IMR-90 (cell line): Measurements from ENCODE around the gene EPN2.

Source experiments
- CTCF ChIP-seq: conservative IDR thresholded peaks from 2 replicates; pipeline ENCODE4 v1.5.1; 2012; ENCODE audit warnings: mild to moderate bottlenecking, low read depth, low read length, improper control_type of control experiment
- FOS ChIP-seq: fragments of 150-350 bp; IDR thresholded peaks from 2 replicates; pipeline ENCODE4 v1.6.1; 2016; ENCODE audit warnings: low read depth, low read length
- MAZ ChIP-seq: IDR thresholded peaks from 2 replicates; pipeline ENCODE4 v1.6.1; 2012; ENCODE audit warnings: low read depth, mild to moderate bottlenecking, low read length, improper control_type of control experiment, moderate library complexity, borderline replicate concordance
- MXI1 ChIP-seq: IDR thresholded peaks from 2 replicates; pipeline ENCODE4 v1.6.1; 2012; ENCODE audit warnings: low read depth, mild to moderate bottlenecking, low read length, moderate library complexity, borderline replicate concordance
- POLR2A ChIP-seq: IDR thresholded peaks from 2 replicates; pipeline ENCODE4 v1.6.1; 2012; ENCODE audit warnings: mild to moderate bottlenecking, low read depth, low read length
- RAD21 ChIP-seq: IDR thresholded peaks from 2 replicates; pipeline ENCODE4 v1.6.1; 2012; ENCODE audit warnings: low read length, improper control_type of control experiment
- RCOR1 ChIP-seq: IDR thresholded peaks from 2 replicates; pipeline ENCODE4 v1.6.1; 2012; ENCODE audit warnings: mild to moderate bottlenecking, low read length, improper control_type of control experiment; ENCODE audit not compliant: insufficient replicate concordance
- RFX5 ChIP-seq: IDR thresholded peaks from 2 replicates; pipeline ENCODE4 v1.8.0; 2012; ENCODE audit warnings: low read depth, mild to moderate bottlenecking, low read length, moderate library complexity
- SMC3 ChIP-seq: fragments of 150-350 bp; IDR thresholded peaks from 2 replicates; pipeline ENCODE4 v1.6.1; 2016; ENCODE audit warnings: low read depth, mild to moderate bottlenecking, antibody characterized with exemption, low read length, moderate library complexity
- TF ChIP-seq, protein P1 (sequence below): fragments of 150-350 bp; IDR thresholded peaks from 2 replicates; pipeline ENCODE4 v1.6.1; 2017; ENCODE audit warnings: mild to moderate bottlenecking, antibody characterized with exemption, low read length, low read depth
- TF ChIP-seq, protein P2 (sequence below): fragments of 150-350 bp; IDR thresholded peaks from 2 replicates; pipeline ENCODE4 v1.6.1; 2016; ENCODE audit warnings: low read depth, mild to moderate bottlenecking, low read length, moderate library complexity, borderline replicate concordance

DNA sequence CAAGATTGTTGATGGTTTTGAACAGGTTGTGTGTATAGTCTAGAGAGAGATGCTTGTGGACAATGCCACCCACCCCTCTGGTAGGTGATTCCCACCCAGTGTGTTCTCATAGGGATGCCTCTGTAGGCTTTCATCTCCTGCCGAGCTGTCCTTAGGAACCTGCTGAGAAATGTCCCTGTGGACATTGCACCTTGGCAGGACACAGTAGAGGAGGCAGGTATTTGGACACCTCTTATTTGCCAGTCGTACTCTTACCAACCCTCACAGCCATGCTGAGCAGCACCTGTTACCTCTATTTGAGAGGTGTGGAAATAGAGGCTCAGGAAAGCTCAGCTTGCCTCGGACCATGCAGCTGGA is 33.2 kb downstream of the EPN2 start:
- TF ChIP-seq RCOR1 (no peak), POLR2A (no peak), CTCF (no peak; the same call in 1 of the 2 replicates), SMC3 (no peak), MXI1 (no peak), RFX5 (no peak), RAD21 (no peak), MAZ (no peak), FOS (no peak)
- TF ChIP-seq, protein P1, sequence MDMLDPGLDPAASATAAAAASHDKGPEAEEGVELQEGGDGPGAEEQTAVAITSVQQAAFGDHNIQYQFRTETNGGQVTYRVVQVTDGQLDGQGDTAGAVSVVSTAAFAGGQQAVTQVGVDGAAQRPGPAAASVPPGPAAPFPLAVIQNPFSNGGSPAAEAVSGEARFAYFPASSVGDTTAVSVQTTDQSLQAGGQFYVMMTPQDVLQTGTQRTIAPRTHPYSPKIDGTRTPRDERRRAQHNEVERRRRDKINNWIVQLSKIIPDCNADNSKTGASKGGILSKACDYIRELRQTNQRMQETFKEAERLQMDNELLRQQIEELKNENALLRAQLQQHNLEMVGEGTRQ: no peak
- TF ChIP-seq, protein P2, sequence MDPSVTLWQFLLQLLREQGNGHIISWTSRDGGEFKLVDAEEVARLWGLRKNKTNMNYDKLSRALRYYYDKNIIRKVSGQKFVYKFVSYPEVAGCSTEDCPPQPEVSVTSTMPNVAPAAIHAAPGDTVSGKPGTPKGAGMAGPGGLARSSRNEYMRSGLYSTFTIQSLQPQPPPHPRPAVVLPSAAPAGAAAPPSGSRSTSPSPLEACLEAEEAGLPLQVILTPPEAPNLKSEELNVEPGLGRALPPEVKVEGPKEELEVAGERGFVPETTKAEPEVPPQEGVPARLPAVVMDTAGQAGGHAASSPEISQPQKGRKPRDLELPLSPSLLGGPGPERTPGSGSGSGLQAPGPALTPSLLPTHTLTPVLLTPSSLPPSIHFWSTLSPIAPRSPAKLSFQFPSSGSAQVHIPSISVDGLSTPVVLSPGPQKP: no peak
